GM21786 (cell line): ENCODE measurements around the gene MESP2.

Source experiments
- ATAC-seq: cut with Tn5 transposase; IDR thresholded peaks from one replicate; pipeline ENCODE4 v1.9.1; 2021; ENCODE audit not compliant: unreplicated experiment

The MESP2 gene

GRCh38 chr15:89812847-89813320 is 36.8 kb downstream of the MESP2 start:
- no peak for ATAC-seq

- ATAC-seq, result no peak
Measured at GRCh38 chr15:89813381-89814111, 37.4 kb downstream of the MESP2 start.

GRCh38 chr15:89814112-89814742 is 38.1 kb downstream of the MESP2 start:
- no peak for ATAC-seq

GRCh38 chr15:89815769-89816168 is 39.6 kb downstream of the MESP2 start:
- no peak for ATAC-seq

GRCh38 chr15:89817701-89818280 is 41.7 kb downstream of the MESP2 start:
- no peak for ATAC-seq

GRCh38 chr15:89818287-89818686 is 42.2 kb downstream of the MESP2 start:
- no peak for ATAC-seq

GRCh38 chr15:89820666-89821611 is 44.8 kb downstream of the MESP2 start:
- ATAC-seq, result no peak

GRCh38 chr15:89822026-89822425 is 45.9 kb downstream of the MESP2 start:
- ATAC-seq, result no peak

GRCh38 chr15:89822611-89822950 is 46.4 kb downstream of the MESP2 start:
- ATAC-seq, result no peak

GRCh38 chr15:89822951-89823711 is 47.0 kb downstream of the MESP2 start:
- ATAC-seq, result no peak

GRCh38 chr15:89823836-89824606 is 47.9 kb downstream of the MESP2 start:
- ATAC-seq, result no peak

GRCh38 chr15:89824607-89824867 is 48.4 kb downstream of the MESP2 start:
- ATAC-seq, result no peak

- no peak for ATAC-seq
Measured at GRCh38 chr15:89825271-89825940, 49.3 kb downstream of the MESP2 start.

GRCh38 chr15:89826671-89827655 is 50.8 kb downstream of the MESP2 start:
- no peak for ATAC-seq

- no peak for ATAC-seq
Measured at GRCh38 chr15:89827829-89828228, 51.7 kb downstream of the MESP2 start.
